ENCODE results near the gene REG4.

DNA sequence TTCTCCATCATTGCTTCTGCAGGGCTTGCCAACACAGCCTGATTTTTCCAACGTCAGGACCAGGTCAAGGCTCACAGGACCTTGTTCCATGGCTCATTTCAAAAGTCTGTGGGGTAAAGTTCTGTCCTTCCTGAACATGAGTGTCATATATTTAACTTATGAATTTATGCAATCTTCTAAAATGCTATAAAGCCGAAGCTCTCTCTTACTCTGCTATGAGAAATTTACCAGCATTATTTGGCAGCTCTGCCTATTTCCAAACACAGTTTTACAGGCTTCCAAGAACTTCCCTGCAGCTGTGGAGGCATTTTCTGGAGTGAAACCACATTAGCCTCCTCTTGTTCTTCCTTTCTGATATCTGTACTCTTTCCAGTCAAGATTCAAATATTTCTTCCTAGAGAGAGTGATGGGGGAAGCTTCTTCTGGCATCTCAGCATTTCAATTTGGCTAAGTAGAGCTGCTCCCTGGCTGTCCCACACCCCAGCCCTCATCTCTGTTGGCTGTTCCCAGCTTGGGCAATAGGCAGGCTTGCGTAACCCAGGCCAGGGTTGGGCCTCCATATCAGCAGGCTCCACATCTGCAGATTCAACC, 27.0 kb downstream of the REG4 start:
- TF ChIP-seq POLR2A (IDR thresholded peaks at IDR 0.05) (no peak), POLR2AphosphoS5 (IDR thresholded peaks at IDR 0.05) (peak in 1 of 2 donors; percentile 49)
- TF ChIP-seq, protein P1, sequence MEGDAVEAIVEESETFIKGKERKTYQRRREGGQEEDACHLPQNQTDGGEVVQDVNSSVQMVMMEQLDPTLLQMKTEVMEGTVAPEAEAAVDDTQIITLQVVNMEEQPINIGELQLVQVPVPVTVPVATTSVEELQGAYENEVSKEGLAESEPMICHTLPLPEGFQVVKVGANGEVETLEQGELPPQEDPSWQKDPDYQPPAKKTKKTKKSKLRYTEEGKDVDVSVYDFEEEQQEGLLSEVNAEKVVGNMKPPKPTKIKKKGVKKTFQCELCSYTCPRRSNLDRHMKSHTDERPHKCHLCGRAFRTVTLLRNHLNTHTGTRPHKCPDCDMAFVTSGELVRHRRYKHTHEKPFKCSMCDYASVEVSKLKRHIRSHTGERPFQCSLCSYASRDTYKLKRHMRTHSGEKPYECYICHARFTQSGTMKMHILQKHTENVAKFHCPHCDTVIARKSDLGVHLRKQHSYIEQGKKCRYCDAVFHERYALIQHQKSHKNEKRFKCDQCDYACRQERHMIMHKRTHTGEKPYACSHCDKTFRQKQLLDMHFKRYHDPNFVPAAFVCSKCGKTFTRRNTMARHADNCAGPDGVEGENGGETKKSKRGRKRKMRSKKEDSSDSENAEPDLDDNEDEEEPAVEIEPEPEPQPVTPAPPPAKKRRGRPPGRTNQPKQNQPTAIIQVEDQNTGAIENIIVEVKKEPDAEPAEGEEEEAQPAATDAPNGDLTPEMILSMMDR (IDR thresholded peaks at IDR 0.05): no peak
